Measurements from ENCODE around the gene C20orf96.

DNA sequence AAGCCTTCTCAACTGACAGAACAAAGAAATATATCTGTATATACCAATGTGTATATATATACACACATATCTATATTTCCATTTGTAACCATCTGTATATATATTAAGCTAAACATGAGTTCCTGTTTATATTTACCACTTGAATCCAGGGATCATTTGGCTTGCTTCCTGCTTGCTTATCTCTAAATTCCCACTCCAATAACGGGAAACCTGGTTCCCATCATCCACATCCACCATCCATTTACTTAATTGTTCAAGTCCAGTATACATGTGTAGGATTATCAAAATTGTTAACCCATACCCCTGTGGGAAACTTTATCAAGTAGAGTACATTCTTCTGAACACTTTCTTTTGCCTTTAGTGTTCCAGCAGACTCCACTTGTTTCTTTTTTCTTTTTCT, 22.3 kb upstream of the C20orf96 start:
- TF ChIP-seq EP300 (conservative IDR thresholded peaks at IDR 0.05; ENCODE audit: poor library complexity, severe bottlenecking): no peak
- TF ChIP-seq, protein P1, sequence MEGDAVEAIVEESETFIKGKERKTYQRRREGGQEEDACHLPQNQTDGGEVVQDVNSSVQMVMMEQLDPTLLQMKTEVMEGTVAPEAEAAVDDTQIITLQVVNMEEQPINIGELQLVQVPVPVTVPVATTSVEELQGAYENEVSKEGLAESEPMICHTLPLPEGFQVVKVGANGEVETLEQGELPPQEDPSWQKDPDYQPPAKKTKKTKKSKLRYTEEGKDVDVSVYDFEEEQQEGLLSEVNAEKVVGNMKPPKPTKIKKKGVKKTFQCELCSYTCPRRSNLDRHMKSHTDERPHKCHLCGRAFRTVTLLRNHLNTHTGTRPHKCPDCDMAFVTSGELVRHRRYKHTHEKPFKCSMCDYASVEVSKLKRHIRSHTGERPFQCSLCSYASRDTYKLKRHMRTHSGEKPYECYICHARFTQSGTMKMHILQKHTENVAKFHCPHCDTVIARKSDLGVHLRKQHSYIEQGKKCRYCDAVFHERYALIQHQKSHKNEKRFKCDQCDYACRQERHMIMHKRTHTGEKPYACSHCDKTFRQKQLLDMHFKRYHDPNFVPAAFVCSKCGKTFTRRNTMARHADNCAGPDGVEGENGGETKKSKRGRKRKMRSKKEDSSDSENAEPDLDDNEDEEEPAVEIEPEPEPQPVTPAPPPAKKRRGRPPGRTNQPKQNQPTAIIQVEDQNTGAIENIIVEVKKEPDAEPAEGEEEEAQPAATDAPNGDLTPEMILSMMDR (IDR thresholded peaks at IDR 0.05; ENCODE audit: poor library complexity, severe bottlenecking): no peak
- TF ChIP-seq EZH2 (IDR thresholded peaks at IDR 0.05; ENCODE audit: borderline replicate concordance, insufficient read depth, low read length, poor library complexity, severe bottlenecking): no peak

All from neural cell (in vitro differentiated cells).